Measurements from ENCODE around the gene COX14. TPM values are rescaled to one million over a fixed set of nuclear protein-coding genes. Genes with fewer than 3 reads are reported as not detected.

COX14 gene
- total and polyA plus RNA-seq, 10 of the 15 experiments (the other 5 are each of a cell fraction or from before 2014, with no cell fraction given): 44.6 to 361 (median 120) TPM

- H3K4me2 ChIP-seq (ENCODE audit: control insufficient read depth, insufficient read depth): no peak overlapping the region
- no peaks in the 10 kb centered on the region; the same call in 1 of the 2 replicates for H3K4me1 ChIP-seq (ENCODE audit: control insufficient read depth, insufficient read depth, low read length)
- H3K4me3 ChIP-seq: no peak overlapping the region
- no TSS peak for BruUV-seq (replicated peaks)
- RAD21 ChIA-PET (ENCODE audit: unreplicated experiment): interaction anchor here (1.2 kb wide), 1 partner anchor 95 kb away, joined by 3 read pairs; no protein-coding TSS in a partner anchor
- ATAC-seq (no peak), DNase-seq (ENCODE audit: low read depth, low spot score) (no peak), FAIRE-seq (no peak)
- TF ChIP-seq ZBTB33 (IDR thresholded peaks at IDR 0.05) (no peak), NR2F1 (conservative IDR thresholded peaks at IDR 0.05) (0 out of 2 replicates have a peak, but pooled peaks have one; percentile 28), BHLHE40 (IDR thresholded peaks at IDR 0.05; ENCODE audit: borderline replicate concordance in 1 of 2, low read depth in 2 of 2, low read length in 1 of 2) (0 out of 4 replicates have a peak, but pooled peaks of 1 of the 2 experiments have one; percentile 20), E4F1 (IDR thresholded peaks at IDR 0.05; ENCODE audit: borderline replicate concordance, partially characterized antibody) (no peak), FOXK2 (IDR thresholded peaks at IDR 0.05) (no peak)
- POLR2A ChIA-PET: interaction anchor here (0.5 kb wide), 1 partner anchor 66 kb away, joined by 3 read pairs; no protein-coding TSS in a partner anchor
- SMC1A ChIA-PET (ENCODE audit: uncharacterized antibody, unreplicated experiment): interaction anchor here (1.0 kb wide), 1 partner anchor 95 kb away, joined by 3 read pairs; no protein-coding TSS in a partner anchor
- no peaks in the 10 kb centered on the region for H4K20me1 ChIP-seq (ENCODE audit: control insufficient read depth, insufficient read depth)
- in situ Hi-C loops (cut with MboI) (loop anchor here (5.0 kb wide), 1 partner anchor 231 kb away; no protein-coding TSS in a partner anchor), intact Hi-C loops (cut with micrococcal nuclease; ENCODE audit: unreplicated experiment) (no loop called here)
- H3K79me2 ChIP-seq (ENCODE audit: control insufficient read depth, insufficient read depth, low read length): peaks cover 9% of the 10 kb centered on the region
- H3K9me3 ChIP-seq (replicated peaks; ENCODE audit: control insufficient read depth, insufficient read depth, low read length): no peaks in the 10 kb centered on the region
- H3K36me3 ChIP-seq (ENCODE audit: control insufficient read depth in 2 of 2, insufficient read depth in 2 of 2, low read length in 1 of 2): no peaks in the 10 kb centered on the region
- no peak overlapping the region for H3K27ac ChIP-seq (ENCODE audit: control insufficient read depth, insufficient read depth)
- H3K9ac ChIP-seq (ENCODE audit: control insufficient read depth, insufficient read depth, low read length): no peak overlapping the region
- CTCF ChIA-PET: interaction anchor here (0.6 to 4.6 kb wide), 4 partner anchors 30 to 441 kb away, joined by 3 to 17 read pairs (median 10); partner anchors contain the start of gene COX14
- WGBS (ENCODE audit: insufficient coverage, insufficient replicate concordance, low lambda C conversion rate, missing lambda C conversion rate): 54% methylated on average over 19 of the region's 46 CpGs
- H3K27me3 ChIP-seq (replicated peaks in 1 of 2; ENCODE audit: control insufficient read depth in 2 of 2, insufficient read depth in 2 of 2, low read length in 1 of 2): no peaks in the 10 kb centered on the region; a peak in 1 of 4 replicates
- H2AFZ ChIP-seq (ENCODE audit: control insufficient read depth, low read depth, low read length): no peak overlapping the region
Observed at GRCh38 chr12:50081096-50081808, 30.8 kb upstream of the COX14 start.
